HG02798 (cell line): ENCODE measurements around the gene REEP6.

Experiments
- ATAC-seq: cut with Tn5 transposase; IDR thresholded peaks from one replicate; pipeline ENCODE4 v1.9.1; 2021; ENCODE audit warnings: mild to moderate bottlenecking; ENCODE audit not compliant: unreplicated experiment, poor library complexity

REEP6 gene

DNA sequence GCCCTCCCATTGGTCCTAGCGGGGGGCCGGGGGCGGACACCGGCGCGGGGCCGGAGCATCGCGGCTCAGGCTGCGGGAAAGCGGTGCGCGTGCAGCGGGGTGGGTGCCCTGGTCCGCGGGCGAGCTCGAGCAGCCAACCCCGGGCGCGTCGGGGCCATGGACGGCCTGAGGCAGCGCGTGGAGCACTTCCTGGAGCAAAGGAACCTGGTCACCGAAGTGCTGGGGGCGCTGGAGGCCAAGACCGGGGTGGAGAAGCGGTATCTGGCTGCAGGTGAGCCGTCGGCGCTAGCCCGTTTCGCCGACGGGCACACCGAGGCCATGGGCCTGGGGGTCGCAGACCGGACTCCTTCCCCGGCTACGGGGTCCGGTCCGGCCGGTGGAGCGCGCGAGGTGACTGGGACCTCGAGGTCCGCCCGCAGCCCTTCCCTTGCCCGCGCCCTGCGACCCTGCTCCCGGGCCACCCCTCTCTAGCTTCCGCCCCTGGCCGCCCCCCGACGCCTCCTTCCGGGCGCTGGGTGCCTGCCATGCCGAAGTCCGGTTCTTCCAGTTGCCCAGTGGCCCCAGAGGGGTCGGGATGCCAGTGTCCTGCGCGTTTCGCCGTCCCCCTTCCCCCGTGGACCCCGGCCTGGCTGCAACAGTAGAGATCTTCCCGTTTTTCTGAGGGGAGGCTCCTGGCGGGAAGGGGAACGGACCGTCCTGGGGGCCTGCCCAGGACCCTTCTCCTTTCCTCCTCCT, at the start of gene REEP6:
TSS of gene REEP6 (plus strand) at position 68 of the 735 bp plus-strand sequence. CDS start at position 157, 89 bp downstream.
- ATAC-seq = no peak

- no peak for ATAC-seq
Observed at GRCh38 chr19:1441677-1442438, 49.1 kb upstream of the REEP6 start.

GRCh38 chr19:1445185-1445931, 45.6 kb upstream of the REEP6 start:
- peak; percentile 76 for ATAC-seq

GRCh38 chr19:1445932-1446712, 44.9 kb upstream of the REEP6 start:
- no peak for ATAC-seq

DNA sequence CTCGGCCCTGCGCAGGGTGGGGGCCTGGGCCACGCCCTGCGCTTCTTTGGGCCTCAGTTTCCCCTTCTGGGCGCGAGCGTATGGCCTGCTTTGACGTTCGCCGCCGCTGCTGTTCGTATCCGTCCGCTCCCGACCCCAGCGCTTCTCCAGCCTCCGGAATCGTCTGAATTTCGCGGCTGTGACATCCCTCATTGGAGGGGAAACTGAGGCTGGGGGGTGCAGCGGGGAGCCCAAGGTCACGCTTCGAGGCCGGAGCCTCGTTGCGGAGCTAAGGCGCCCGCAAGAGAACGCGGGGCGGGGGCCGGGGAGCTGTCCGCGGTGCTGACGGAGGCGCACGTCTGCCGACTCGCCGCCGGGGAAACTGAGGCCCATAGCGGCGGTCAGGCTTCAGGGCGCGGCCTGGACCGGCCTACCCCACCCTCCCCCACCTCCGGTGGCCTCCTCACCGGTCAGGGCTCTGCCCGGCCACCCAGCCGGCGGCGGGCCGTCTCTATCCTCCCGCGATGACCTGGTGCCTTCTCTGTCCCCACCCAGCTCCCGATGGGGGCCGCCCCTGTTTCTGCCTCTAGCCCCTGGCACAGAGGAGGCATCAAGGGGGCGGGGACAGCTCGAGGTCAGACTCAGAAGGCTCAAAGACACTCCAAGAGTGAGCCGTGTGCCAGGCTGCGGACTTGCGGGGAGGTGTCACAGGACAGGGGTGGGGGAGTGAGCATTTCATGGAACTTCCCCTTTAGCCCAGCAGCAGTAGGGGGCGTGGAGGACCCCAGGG, 44.1 kb upstream of the REEP6 start:
- ATAC-seq = no peak

GRCh38 chr19:1447504-1447903, 43.5 kb upstream of the REEP6 start:
- ATAC-seq = no peak

DNA sequence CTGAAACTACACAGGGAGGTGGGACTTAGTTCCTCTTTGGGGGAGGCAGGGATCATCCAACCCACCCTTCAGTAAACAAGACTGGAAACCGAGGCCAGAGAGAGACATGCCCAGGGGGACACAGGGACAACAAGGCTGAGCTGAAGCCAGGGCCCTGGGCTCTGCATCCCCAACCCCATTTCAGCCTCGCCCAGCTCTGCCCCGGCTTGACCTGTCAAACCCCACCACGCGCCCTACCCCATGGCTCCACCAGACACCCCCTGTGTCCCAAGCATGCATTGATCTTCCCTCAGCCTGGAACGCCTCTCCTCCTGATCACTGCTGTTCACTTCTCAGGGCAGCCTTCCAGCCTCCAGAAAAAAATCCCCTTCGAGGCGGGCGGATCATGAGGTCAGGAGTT, 43.0 kb upstream of the REEP6 start:
- ATAC-seq = no peak

DNA sequence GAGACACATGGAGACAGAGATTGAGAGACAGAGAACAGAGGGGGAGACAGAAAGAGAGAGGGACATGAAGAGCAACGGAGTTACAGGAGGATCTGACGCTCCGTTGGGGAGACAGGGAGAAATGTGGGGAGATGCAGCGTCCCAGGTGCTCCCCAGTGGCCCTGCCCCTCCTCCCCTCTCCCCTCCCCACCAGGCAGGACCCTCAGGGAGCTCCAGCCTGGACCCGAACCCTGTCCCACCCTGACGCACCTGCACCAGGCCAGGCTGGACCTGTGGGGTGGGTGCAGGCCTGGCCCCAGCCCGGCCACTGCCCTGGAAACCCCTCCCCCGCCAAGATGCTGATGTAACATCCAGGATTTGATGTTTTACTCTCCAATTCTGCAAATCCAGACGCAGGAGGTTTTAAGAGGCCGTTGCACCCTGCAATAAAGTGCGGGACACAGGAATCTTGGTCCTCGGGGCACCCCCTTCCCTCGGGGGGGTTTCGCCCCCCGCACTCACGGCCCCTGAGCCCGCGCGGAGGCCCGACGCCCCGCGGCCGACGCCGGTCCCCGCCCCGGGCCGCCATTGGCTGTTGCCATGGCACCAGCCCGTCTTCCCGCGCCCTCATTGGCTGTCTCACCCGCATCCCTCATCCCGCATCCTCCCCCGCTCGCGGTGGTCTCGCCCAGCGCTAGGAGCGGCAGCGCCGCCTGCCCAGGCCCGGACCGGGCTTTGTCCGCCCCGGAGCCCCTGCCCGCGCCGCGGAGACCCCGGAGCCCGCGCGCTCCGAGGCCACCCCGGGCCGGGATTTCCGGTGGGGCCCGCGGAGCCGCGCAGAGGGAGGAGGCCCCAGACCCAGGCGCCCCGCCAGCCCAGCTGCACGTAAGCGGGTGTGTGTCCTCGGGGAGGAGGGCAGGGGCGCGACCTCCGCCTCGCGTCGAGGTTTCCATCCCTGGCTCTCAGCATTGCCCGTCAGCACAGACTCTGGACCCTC, 41.2 kb upstream of the REEP6 start, which contains the start of gene APC2:
TSS of gene APC2 (plus strand) at position 655 of the 976 bp plus-strand sequence. CDS start 2,881 bp downstream, outside the sequence.
- no peak for ATAC-seq

GRCh38 chr19:1450735-1451731, 39.9 kb upstream of the REEP6 start:
- ATAC-seq = no peak

GRCh38 chr19:1451916-1452801, 38.8 kb upstream of the REEP6 start:
- ATAC-seq = no peak

GRCh38 chr19:1452802-1453524, 38.0 kb upstream of the REEP6 start:
- ATAC-seq = no peak

- ATAC-seq = no peak
Observed at GRCh38 chr19:1453525-1454364, 37.2 kb upstream of the REEP6 start.

DNA sequence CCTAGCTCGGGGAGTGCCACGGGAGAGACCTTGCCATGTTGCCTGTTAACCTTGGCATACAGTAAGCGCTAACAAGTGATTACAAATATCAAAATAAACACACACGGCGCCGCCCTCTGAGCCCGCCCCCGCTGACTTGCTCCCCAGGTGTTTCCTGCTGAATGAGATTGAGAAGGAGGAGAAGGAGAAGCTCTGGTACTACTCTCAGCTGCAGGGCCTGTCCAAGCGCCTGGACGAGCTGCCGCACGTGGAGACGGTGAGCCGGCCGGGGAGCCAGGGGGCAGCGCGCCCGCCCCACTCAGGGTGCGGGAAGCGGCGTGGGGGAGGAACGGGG, 36.0 kb upstream of the REEP6 start:
- no peak for ATAC-seq

DNA sequence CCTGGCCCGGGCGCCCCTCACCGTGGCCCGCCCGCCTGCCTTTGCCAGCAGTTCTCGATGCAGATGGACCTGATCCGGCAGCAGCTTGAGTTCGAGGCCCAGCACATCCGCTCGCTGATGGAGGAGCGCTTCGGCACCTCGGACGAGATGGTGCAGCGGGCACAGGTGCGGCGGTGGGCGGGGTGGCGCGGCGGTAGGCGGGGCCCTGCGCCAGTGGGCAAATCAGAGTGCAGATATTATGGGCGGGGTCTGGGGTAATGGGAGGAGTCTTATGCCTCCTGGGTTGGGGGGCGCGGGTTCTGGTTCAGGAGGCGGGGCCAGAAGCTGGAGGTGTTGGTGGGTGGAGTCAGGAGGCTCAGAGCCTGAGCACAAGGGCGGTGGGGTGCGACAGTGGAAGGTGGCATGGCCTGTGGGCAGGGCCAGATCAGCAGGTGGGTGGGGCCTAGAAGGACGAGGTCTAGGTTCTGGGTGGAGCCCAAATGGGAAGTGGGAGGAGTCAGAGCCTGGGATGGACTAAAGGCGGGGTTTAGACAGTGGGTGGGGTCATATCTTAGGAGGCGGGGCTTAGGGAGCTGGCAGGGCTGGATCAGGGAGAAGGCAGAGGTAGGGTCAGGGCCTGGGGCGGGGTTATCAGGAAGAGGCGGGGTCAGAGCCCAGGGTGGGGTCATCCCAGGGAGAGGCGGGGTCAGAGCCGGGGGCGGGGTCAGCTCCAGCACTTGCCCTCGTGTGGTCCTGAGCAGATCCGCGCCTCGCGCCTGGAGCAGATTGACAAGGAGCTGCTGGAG, 35.5 kb upstream of the REEP6 start:
- no peak for ATAC-seq
